VCaP (cell line): ENCODE measurements around the gene BAX.

Experiments
- H3K27ac ChIP-seq: fragments of 450-650 bp; 2 replicates; pipeline ENCODE4 v1.5.1; 2017
- TF ChIP-seq, protein P1 (sequence below): fragments of 450-650 bp; conservative IDR thresholded peaks from 2 replicates; pipeline ENCODE4 v1.5.1; 2017; ENCODE audit warnings: mild to moderate bottlenecking, moderate library complexity

Gene BAX

DNA sequence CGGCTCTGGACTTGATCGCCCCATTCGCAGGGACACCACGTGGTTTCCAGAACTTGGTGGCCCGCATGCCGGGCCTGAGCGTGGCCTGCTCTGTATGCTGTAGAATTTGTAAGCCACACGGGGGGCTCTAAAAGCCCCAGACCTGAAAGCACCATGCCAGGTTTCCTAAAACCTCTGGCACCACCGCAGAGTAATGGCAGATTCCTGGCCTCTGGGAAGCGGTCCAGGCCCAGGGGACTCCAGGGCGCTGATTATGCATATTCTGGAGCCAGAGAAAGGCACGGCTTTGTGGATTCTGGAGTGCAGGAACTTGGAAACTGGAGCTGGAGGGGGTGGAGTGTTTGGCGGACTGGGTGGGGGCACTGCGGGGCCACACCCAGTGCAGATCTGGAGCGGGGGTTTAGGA is 14.1 kb downstream of the BAX start:
- TF ChIP-seq, protein P1, sequence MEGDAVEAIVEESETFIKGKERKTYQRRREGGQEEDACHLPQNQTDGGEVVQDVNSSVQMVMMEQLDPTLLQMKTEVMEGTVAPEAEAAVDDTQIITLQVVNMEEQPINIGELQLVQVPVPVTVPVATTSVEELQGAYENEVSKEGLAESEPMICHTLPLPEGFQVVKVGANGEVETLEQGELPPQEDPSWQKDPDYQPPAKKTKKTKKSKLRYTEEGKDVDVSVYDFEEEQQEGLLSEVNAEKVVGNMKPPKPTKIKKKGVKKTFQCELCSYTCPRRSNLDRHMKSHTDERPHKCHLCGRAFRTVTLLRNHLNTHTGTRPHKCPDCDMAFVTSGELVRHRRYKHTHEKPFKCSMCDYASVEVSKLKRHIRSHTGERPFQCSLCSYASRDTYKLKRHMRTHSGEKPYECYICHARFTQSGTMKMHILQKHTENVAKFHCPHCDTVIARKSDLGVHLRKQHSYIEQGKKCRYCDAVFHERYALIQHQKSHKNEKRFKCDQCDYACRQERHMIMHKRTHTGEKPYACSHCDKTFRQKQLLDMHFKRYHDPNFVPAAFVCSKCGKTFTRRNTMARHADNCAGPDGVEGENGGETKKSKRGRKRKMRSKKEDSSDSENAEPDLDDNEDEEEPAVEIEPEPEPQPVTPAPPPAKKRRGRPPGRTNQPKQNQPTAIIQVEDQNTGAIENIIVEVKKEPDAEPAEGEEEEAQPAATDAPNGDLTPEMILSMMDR = no peak
- H3K27ac ChIP-seq = no peak overlapping the region

DNA sequence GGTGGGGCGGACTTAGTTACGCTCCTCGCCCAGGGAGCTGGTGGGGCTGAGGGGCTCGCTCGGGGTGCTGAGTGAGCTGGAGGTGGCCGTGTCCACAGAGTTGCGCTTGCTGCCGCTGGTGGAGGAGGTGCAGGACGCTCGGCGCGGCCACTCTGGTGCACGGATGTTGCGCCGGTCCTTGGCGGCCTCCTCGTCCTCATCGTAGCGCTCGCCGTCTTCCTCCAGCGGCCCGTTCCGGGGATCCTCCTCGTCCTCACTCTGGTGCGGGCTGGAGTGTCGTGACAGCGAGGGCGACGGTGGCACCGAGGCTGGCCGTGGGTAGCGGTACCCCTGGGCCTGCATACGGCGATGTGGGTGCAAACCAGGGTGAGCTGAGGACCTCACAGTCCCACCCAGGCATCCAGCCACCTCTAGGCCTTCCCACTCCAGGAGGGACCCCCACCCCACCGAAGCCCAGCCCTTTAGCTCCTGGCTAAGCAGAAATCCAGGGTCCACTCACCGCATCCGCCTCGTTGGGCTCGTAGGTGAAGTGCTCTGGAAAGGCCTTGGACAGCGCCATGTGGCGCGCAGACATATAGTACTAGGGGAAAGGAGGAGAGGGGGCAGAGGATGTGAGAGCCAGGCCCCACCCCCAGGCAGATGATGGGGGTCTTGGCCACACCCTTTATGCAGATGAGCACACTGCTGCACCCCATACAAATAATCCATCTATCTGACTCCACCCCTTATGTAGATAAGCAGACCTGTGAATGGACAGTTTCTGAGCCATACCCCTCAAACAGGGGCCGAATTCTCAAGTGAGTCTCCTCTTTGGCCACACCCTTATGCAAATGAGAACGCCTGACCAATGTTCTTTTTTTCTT is 14.8 kb downstream of the BAX start:
- H3K27ac ChIP-seq = no peak overlapping the region
- TF ChIP-seq, protein P1 = no peak

DNA sequence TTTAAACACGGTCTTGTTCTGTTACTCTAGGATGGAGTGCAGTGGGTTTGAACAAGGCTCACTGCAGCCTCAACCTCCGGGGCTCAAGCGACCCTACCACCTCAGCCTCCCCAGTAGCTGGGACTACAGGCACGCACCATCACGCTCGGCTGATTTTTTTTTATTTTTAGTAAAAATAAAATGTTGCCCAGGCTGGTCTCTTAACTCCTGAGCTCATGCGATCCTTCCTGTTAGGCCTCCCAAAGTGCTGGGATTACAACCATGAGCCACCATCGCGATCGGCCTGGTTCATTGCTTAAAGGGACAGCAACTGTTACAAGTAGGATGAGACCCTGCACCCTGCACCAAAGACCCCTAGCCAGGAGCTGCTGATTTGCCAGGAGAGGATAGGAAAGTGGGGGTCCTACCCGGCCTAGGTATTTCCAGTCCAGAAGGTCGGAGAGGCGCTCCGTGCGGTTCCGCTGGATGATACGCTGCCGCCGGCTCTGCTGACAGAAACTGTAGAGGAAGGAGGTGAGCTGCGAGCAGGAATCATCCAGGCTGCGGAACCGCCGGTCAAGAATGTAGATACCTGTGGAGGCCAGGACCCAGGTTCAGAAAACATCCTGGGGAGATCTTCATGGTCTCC is 15.6 kb downstream of the BAX start:
- TF ChIP-seq, protein P1 = no peak
- no peak overlapping the region for H3K27ac ChIP-seq

- no peak overlapping the region for H3K27ac ChIP-seq
- TF ChIP-seq, protein P1 = peak; percentile 94
Measured at GRCh38 chr19:48970923-48971395, 16.3 kb downstream of the BAX start.

- TF ChIP-seq, protein P1 = no peak
- no peak overlapping the region for H3K27ac ChIP-seq
Measured at GRCh38 chr19:48975947-48976847, 21.5 kb downstream of the BAX start.

DNA sequence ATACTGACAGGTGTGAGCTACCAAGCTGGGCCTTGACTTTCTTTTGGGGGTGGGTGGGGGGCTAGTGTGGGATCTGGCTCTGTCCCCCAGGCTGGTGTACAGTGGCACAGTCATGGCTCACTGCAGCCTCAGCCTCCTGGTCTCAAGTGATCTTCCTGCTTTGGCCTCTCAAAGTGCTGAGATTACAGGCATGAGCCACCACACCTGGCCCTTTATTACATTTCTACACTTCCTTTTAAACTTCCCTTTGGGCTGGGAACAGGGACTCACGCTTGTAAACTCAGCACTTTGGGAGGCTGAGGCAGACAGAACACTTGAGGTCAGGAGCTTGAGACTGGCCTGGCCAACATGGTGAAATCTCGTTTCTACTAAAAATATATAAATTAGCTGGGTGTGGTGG is 22.4 kb downstream of the BAX start:
- TF ChIP-seq, protein P1 = no peak

GRCh38 chr19:48982280-48982679 is 27.6 kb downstream of the BAX start:
- no peak overlapping the region for H3K27ac ChIP-seq
- TF ChIP-seq, protein P1 = no peak

More for the DNA sequence above, 22.4 kb downstream of the BAX start:
- no peak overlapping the region for H3K27ac ChIP-seq
